ENCODE measurements around the gene VIPAS39. TPM values are rescaled to one million over a fixed set of nuclear protein-coding genes. Genes with fewer than 3 reads are reported as not detected.

The VIPAS39 gene
- total and polyA plus RNA-seq, 2 of the 4 experiments (the other 2 are of a cell fraction) = 19.0 to 43.0 TPM

DNA sequence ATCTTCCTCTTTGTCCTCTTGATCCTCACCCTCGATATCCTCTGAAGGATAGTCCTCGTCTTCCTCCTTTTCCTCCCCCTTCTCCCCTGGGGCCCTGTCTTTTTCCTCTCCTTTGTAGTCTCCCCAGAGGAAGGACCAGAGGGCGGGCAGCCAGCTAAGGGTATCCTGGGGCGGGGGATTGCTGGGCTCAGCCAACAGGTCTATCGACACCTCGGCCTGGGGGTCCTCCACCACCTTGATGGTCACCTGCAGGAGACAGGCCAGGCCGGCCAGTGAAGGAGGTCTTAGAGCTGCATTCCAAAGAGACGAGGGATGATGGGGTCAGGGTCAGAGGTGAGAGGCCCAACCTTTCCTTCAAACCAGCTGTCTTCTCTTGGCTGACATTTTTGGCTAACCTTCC is 25.0 kb upstream of the VIPAS39 start:
- no CpG with 5 or more reads among the region's 8 CpGs for WGBS, 2 experiments (ENCODE audit: extremely low coverage in 2 of 2, insufficient read length in 1 of 2)
- dilution Hi-C loops (cut with HindIII; ENCODE audit: low sequenced_read_pairs, unreplicated experiment) (no loop called here), in situ Hi-C loops (cut with MboI; ENCODE audit: low sequenced_read_pairs) (no loop called here), intact Hi-C loops (cut with micrococcal nuclease) (no loop called here)
- no peak overlapping the region for H3K9ac ChIP-seq (ENCODE audit: low read depth, low read length)
- no TSS peak for BruUV-seq (replicated peaks)
- no peak overlapping the region for H3K4ac ChIP-seq (ENCODE audit: low read depth, low read length)
- H3K27me3 ChIP-seq (ENCODE audit: control insufficient read depth, insufficient read depth, low read length) = peaks cover 4% of the 10 kb centered on the region; the same call in 1 of the 2 replicates
- H2BK120ac ChIP-seq (ENCODE audit: low read depth, low read length) = no peak overlapping the region; the same call in 1 of the 2 replicates
- H2BK15ac ChIP-seq (ENCODE audit: low read depth, low read length) = no peak overlapping the region
- no peak overlapping the region for H2BK5ac ChIP-seq (ENCODE audit: low read depth, low read length, poor library complexity, severe bottlenecking)
- H3K4me3 ChIP-seq (ENCODE audit: insufficient read depth, low read depth, low read length) = no peak overlapping the region
- no peaks in the 10 kb centered on the region for H3K9me3 ChIP-seq (ENCODE audit: control insufficient read depth, insufficient read depth, low read length)
- H3K23ac ChIP-seq (ENCODE audit: low read depth, low read length) = no peak overlapping the region
- no peaks in the 10 kb centered on the region for H4K20me1 ChIP-seq (ENCODE audit: insufficient read depth, low read length)
- POLR2A ChIA-PET (ENCODE audit: unreplicated experiment) = no interaction called here
- DNase-seq (no peak), ATAC-seq (ENCODE audit: low read depth) (no peak)
- no peak overlapping the region for H4K8ac ChIP-seq (ENCODE audit: low read depth in 2 of 2, low read length in 2 of 2)
- no peak overlapping the region for H2BK20ac ChIP-seq (ENCODE audit: low read depth, low read length)
- no peak overlapping the region for H4K91ac ChIP-seq (ENCODE audit: insufficient read depth, low read depth, low read length)
- H3K9me1 ChIP-seq (ENCODE audit: insufficient read depth, low read length) = peaks cover 3% of the 10 kb centered on the region; the same call in 1 of the 2 replicates
- H3K4me2 ChIP-seq (ENCODE audit: low read depth, low read length) = no peak overlapping the region
- H2AK5ac ChIP-seq (ENCODE audit: low read depth, low read length) = no peak overlapping the region
- H3K18ac ChIP-seq (ENCODE audit: low read depth, low read length) = no peak overlapping the region
- no peaks in the 10 kb centered on the region for H3K4me1 ChIP-seq (ENCODE audit: control insufficient read depth, insufficient read depth, low read length)
- CTCF ChIA-PET = interaction anchor here (0.7 kb wide), 1 partner anchor 12 kb away, joined by 3 read pairs; no protein-coding TSS in a partner anchor
- H3K79me1 ChIP-seq (ENCODE audit: low read depth in 1 of 2, low read length in 2 of 2) = no peaks in the 10 kb centered on the region
- TF ChIP-seq CHD1 (IDR thresholded peaks at IDR 0.05; ENCODE audit: low read depth, low read length) (no peak), FOS (IDR thresholded peaks at IDR 0.05; ENCODE audit: low read depth, low read length) (no peak)
- TF ChIP-seq, protein P1, sequence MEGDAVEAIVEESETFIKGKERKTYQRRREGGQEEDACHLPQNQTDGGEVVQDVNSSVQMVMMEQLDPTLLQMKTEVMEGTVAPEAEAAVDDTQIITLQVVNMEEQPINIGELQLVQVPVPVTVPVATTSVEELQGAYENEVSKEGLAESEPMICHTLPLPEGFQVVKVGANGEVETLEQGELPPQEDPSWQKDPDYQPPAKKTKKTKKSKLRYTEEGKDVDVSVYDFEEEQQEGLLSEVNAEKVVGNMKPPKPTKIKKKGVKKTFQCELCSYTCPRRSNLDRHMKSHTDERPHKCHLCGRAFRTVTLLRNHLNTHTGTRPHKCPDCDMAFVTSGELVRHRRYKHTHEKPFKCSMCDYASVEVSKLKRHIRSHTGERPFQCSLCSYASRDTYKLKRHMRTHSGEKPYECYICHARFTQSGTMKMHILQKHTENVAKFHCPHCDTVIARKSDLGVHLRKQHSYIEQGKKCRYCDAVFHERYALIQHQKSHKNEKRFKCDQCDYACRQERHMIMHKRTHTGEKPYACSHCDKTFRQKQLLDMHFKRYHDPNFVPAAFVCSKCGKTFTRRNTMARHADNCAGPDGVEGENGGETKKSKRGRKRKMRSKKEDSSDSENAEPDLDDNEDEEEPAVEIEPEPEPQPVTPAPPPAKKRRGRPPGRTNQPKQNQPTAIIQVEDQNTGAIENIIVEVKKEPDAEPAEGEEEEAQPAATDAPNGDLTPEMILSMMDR (conservative IDR thresholded peaks at IDR 0.05; ENCODE audit: low read depth, low read length) = no peak
- no peak overlapping the region for H4K5ac ChIP-seq (ENCODE audit: low read depth, low read length)
- no peak overlapping the region for H2AFZ ChIP-seq (replicated peaks; ENCODE audit: low read length, poor library complexity)
- H3K36me3 ChIP-seq (ENCODE audit: control insufficient read depth, insufficient read depth, low read length) = no peaks in the 10 kb centered on the region
- H3K27ac ChIP-seq (ENCODE audit: insufficient read depth, low read length) = no peak overlapping the region
- no peak overlapping the region for H2AK9ac ChIP-seq (replicated peaks; ENCODE audit: low read depth, low read length, poor library complexity)
- no peak overlapping the region for H3K56ac ChIP-seq (ENCODE audit: extremely low read depth, insufficient read depth, low read length)
- no peak overlapping the region for H3K14ac ChIP-seq (replicated peaks; ENCODE audit: low read depth, low read length)
